ENCODE measurements around the gene CFAP53. TPM values are rescaled to one million over a fixed set of nuclear protein-coding genes. Genes with fewer than 3 reads are reported as not detected.

The CFAP53 gene
- total and polyA plus RNA-seq, 7 donors, result 0.37 to 1.6 (median 0.54) TPM

DNA sequence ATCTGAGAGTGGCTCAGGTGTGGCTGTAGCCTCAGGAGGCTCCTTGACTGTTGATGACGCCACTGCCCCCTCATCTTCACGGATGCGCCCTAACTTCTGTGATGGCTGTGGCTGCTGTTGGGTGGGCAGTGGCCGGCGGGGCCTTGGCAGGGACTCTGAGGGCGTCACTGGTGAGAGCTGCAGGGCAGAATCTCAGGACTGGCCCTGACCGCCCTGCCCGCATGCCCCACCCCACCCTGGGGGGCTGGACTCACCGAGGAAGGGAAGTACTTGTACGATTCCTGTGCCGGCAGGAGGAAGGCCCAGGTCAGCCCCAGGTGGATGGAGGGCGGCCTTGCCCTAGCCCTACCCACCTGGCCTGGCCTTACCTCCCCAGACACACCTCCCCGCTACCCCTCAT lies 18.8 kb upstream of the CFAP53 start:
- ATAC-seq (no peak), DNase-seq (no peak)
- intact Hi-C loops (cut with DNase I), result loop anchor here in 1 of 2 donors (10.0 kb wide), 1 partner anchor 910 kb away; the partner anchor contains the start of gene MEX3C
- peaks cover 6% of the 10 kb centered on the region for H3K4me1 ChIP-seq
- H3K4me3 ChIP-seq, result no peak overlapping the region
- H3K36me3 ChIP-seq (ENCODE audit: insufficient read depth in 1 of 2, low read depth in 1 of 2), result peaks cover 0 to 40% of the 10 kb centered on the region in 2 donors
- no peaks in the 10 kb centered on the region for H3K9me3 ChIP-seq
- H3K27me3 ChIP-seq (ENCODE audit: insufficient read depth in 3 of 3, low read length in 2 of 3), result no peaks in the 10 kb centered on the region
- 88 to 95% (median 89%) methylated on average over 12 to 13 of the region's 13 CpGs for WGBS, 3 donors
- no peak overlapping the region for H3K27ac ChIP-seq
- TF ChIP-seq, protein P1, sequence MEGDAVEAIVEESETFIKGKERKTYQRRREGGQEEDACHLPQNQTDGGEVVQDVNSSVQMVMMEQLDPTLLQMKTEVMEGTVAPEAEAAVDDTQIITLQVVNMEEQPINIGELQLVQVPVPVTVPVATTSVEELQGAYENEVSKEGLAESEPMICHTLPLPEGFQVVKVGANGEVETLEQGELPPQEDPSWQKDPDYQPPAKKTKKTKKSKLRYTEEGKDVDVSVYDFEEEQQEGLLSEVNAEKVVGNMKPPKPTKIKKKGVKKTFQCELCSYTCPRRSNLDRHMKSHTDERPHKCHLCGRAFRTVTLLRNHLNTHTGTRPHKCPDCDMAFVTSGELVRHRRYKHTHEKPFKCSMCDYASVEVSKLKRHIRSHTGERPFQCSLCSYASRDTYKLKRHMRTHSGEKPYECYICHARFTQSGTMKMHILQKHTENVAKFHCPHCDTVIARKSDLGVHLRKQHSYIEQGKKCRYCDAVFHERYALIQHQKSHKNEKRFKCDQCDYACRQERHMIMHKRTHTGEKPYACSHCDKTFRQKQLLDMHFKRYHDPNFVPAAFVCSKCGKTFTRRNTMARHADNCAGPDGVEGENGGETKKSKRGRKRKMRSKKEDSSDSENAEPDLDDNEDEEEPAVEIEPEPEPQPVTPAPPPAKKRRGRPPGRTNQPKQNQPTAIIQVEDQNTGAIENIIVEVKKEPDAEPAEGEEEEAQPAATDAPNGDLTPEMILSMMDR (IDR thresholded peaks at IDR 0.05), result no peak

DNA sequence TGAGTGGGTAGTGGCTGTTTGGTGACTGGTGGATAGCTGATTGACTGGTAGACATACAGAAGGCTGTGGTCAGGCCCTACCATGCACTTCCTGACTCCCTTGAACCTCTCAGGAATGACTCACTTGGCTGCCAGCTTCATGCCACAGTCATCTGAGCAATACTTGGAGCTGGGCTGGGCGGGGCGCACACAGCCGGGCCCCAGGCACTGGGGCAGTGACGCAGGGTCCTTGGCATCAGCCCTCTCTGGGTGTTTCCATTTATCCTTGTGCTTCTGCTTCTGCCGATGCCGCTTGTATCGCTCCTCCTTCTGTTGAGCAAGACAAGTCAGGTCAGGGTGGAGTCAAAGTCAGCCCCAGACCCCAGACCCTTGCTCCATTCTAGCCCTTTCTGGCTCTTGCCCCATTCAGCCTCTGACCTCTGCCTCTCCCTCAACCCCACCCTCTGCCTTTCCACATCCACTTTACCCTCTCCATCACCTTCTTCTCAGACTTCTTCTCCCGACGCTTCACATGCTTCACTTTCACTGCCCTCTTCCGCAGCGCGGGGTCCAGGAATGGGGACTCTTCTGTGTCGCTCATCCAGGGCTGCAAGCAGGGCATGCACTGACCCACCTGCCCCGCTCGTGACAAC lies 18.1 kb upstream of the CFAP53 start:
- DNase-seq (no peak), ATAC-seq (no peak)
- intact Hi-C loops (cut with DNase I), result loop anchor here in 1 of 2 donors (10.0 kb wide), 1 partner anchor 910 kb away; the partner anchor contains the start of gene MEX3C
- no peaks in the 10 kb centered on the region for H3K9me3 ChIP-seq
- H3K4me3 ChIP-seq, result no peak overlapping the region
- peaks cover 0 to 47% of the 10 kb centered on the region in 2 donors for H3K36me3 ChIP-seq (ENCODE audit: insufficient read depth in 1 of 2, low read depth in 1 of 2)
- H3K27ac ChIP-seq, result no peak overlapping the region
- no peaks in the 10 kb centered on the region for H3K27me3 ChIP-seq (ENCODE audit: insufficient read depth in 3 of 3, low read length in 2 of 3)
- WGBS, 3 donors, result 91 to 93% (median 91%) methylated on average over 15 of the region's 15 CpGs
- H3K4me1 ChIP-seq, result peaks cover 13% of the 10 kb centered on the region
- TF ChIP-seq, protein P1 (IDR thresholded peaks at IDR 0.05), result no peak

DNA sequence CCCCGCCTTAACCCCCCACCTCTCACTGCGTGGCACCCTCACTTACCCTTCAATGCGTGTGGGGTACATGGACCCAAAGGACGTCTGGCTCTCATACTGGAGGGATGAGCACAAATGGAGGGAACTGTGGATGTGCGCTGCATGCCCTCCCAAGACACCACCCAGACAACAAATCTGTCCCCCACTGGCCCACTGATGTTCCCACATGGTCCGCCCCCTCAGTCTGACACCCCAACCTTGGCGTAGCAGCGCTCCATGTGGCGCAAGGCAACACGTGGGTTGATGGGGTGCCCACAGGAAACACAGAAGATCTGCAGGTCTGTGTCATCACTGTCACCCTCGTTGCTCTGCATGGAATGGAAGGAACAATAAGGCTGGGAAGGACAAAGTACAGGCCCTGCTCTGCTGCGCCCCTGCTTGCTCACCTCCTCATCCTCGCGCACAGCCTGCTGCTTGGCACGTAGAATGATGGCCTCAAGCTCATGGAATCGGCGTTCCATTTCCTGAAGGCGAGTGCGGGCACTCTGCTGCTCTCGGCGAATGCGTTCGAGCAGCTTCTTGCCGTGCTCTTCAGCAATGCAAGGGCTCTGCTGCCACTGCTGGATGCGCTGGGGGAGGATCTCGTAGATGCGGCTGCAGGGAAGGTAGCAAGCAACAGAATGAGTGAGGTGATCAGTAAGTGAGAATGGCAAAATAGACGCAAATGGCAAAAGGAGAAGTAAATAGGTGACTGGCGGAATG lies 17.3 kb upstream of the CFAP53 start:
- ATAC-seq, result no peak
- intact Hi-C loops (cut with DNase I), result loop anchor here in 1 of 2 donors (10.0 kb wide), 1 partner anchor 911 kb away; the partner anchor contains the start of gene MEX3C
- no peak overlapping the region for H3K4me3 ChIP-seq
- no peaks in the 10 kb centered on the region for H3K27me3 ChIP-seq (ENCODE audit: insufficient read depth in 3 of 3, low read length in 2 of 3)
- 90 to 92% (median 90%) methylated on average over 29 of the region's 29 CpGs for WGBS, 3 donors
- H3K36me3 ChIP-seq (ENCODE audit: insufficient read depth in 1 of 2, low read depth in 1 of 2), result peaks cover 0 to 53% of the 10 kb centered on the region in 2 donors
- no peak for DNase-seq
- H3K4me1 ChIP-seq, result peaks cover 19% of the 10 kb centered on the region
- no peaks in the 10 kb centered on the region for H3K9me3 ChIP-seq
- no peak overlapping the region for H3K27ac ChIP-seq
- TF ChIP-seq, protein P1 (IDR thresholded peaks at IDR 0.05), result no peak

DNA sequence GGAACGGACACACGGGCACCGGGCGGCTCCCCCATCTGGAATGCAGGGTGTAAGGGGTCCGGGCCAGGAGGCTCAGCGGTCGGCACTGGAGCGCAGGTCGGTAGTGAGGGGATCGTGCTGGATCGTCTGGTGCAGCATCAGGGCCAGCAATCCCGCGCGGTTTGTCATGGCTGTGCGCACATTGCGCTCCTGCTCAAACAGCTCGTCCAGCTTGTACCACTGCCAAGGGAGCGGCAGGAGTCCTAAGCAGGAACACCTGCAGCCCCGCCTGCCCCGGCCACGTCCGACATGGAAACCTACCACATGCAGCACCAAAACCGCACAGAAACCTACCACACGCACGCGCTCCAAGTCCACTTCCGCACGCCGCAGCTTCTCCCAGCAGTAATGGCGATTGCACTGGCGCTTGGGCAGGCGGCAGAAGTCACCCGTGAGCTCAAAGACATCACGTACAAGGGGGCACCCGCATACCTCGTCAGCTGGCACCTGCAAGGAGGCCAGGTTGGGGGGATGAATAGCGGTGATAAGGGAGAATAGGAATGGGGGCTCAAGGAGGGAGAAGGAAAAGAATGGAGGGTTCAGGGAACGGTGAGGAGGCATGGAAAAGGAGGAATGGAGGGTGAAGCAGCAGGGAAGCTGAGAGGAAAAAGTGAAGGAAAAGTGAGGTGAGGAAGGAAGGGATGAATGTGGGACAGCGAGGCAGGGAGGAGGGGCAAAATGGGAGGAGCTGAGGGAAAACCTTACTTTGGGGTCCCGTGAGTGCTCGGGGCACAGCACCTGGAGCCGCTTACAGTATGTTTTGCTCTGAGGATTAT lies 16.4 kb upstream of the CFAP53 start:
- Histone ChIP-seq H3K36me3 (ENCODE audit: insufficient read depth in 1 of 2, low read depth in 1 of 2) (peaks cover 0 to 63% of the 10 kb centered on the region in 2 donors), H3K27ac (no peak overlapping the region), H3K4me1 (peaks cover 20% of the 10 kb centered on the region), H3K9me3 (no peaks in the 10 kb centered on the region), H3K4me3 (peak overlapping the region; percentile 94), H3K27me3 (ENCODE audit: insufficient read depth in 3 of 3, low read length in 2 of 3) (no peaks in the 10 kb centered on the region)
- TF ChIP-seq, protein P1 (IDR thresholded peaks at IDR 0.05), result no peak
- intact Hi-C loops (cut with DNase I), result loop anchor here in 1 of 2 donors (10.0 kb wide), 1 partner anchor 912 kb away; the partner anchor contains the start of gene MEX3C
- DNase-seq (peak in 1 of 2 donors; percentile 63), ATAC-seq (no peak)
- 92% methylated on average over 42 of the region's 42 CpGs for WGBS, 3 donors

Data from psoas muscle (tissue), 8 donors.